ENCODE results near the gene HNRNPU.

GRCh38 chr1:244869364-244869827 lies 5.1 kb upstream of the HNRNPU start:
- TF ChIP-seq RCOR1 (IDR thresholded peaks at IDR 0.05; ENCODE audit: low read depth, low read length), result no peak
- TF ChIP-seq NFE2L2 (conservative IDR thresholded peaks at IDR 0.05; ENCODE audit: low read length), result no peak
- TF ChIP-seq CTCF (IDR thresholded peaks at IDR 0.05), result no peak
- TF ChIP-seq RARB (CRISPR knock-in tag; IDR thresholded peaks at IDR 0.05), result no peak
- no peak for TF ChIP-seq SMC3 (IDR thresholded peaks at IDR 0.05)
- TF ChIP-seq USF2 (IDR thresholded peaks at IDR 0.05), result no peak
- no peak for TF ChIP-seq RAD21 (conservative IDR thresholded peaks at IDR 0.05 in 1 of 2, IDR thresholded peaks at IDR 0.05 in 1 of 2)
- TF ChIP-seq POLR2A (IDR thresholded peaks at IDR 0.05; ENCODE audit: low read length), result no peak
- TF ChIP-seq KDM1A (IDR thresholded peaks at IDR 0.05; ENCODE audit: low read depth), result no peak
- TF ChIP-seq CEBPB (IDR thresholded peaks at IDR 0.05), result no peak

All from A549 (cell line).